Neural crest cell (in vitro differentiated cells): ENCODE data around the gene PABPN1. TPM values are rescaled to one million over a fixed set of nuclear protein-coding genes. Genes with fewer than 3 reads are reported as not detected.

Experiments used
- DNase-seq: peaks from one replicate; pipeline ENCODE4 v3.0.0; 2021; ENCODE audit warnings: low read depth, mixed read lengths, low spot score
- H3K27ac Mint-ChIP-seq: one replicate; pipeline ENCODE4 v1.8.0; 2021; ENCODE audit warnings: mild to moderate bottlenecking, mixed read lengths; ENCODE audit not compliant: unreplicated experiment
- H3K27me3 Mint-ChIP-seq: 2 replicates; pipeline ENCODE4 v1.8.0; 2021; ENCODE audit warnings: low read depth, mild to moderate bottlenecking, mixed read lengths
- H3K36me3 Mint-ChIP-seq: 2 replicates; pipeline ENCODE4 v1.8.0; 2021; ENCODE audit warnings: low read depth, mild to moderate bottlenecking, mixed read lengths
- H3K4me1 Mint-ChIP-seq: 2 replicates; pipeline ENCODE4 v1.8.0; 2021; ENCODE audit warnings: mixed read lengths
- H3K4me3 Mint-ChIP-seq: one replicate; pipeline ENCODE4 v1.8.0; 2021; ENCODE audit warnings: mild to moderate bottlenecking, mixed read lengths
- H3K9me3 Mint-ChIP-seq: 2 replicates; pipeline ENCODE4 v1.8.0; 2021; ENCODE audit warnings: mixed read lengths
- total RNA-seq: library from RNA; stranded (reverse); gene quantifications from 2 replicates; pipeline ENCODE4 v1.2.1, GENCODE V29; 2021
- TF ChIP-seq, protein P1 (sequence below): fragments of 200-600 bp; sonication (generic); conservative IDR thresholded peaks from 2 replicates; pipeline ENCODE4 v1.5.0; 2021; ENCODE audit warnings: antibody characterized with exemption, mild to moderate bottlenecking

Gene PABPN1
- total RNA-seq, 1 donor from 2014 or later, result 379 TPM

DNA sequence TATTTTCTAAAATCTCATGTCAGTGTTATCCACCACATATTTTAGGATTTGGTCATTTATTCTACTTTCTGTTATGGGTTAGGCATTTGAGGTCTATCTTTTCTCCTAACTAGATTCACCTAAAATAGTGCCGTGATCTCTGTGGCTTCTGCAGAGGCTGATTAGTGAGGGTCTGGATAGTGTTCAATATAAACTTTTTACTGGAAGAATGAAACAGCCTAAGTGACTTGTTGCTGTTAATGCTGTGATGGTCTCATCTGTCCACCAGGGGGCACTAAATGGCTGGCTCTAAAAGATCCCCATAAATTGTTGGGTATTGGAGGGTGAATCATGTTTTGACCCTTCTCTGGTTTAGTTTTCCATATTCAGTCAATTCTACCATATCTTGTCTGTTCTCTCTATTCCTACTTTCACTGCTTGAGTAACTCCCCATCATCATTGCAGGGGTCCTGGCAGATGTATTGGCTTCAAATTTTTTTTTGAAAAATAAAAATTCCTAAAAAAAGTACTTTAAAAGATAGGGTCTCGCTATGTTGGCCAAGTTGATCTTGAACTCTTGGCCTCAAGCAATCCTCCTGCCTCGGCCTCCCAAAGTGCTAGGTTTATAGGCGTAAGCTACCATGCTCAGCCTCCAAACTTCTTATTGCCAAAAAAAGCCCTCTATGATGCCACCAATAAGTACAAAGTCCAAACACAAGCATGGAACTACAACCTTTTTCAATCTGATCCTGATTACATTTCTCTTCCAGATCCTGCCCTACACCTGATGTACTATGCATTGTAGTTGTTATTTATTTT, 6.9 kb downstream of the PABPN1 start:
- Mint-ChIP-seq H3K36me3 (peaks cover 6% of the 10 kb centered on the region), H3K27me3 (no peaks in the 10 kb centered on the region), H3K4me1 (peaks cover 8% of the 10 kb centered on the region), H3K4me3 (peak overlapping the region; percentile 80), H3K9me3 (no peaks in the 10 kb centered on the region), H3K27ac (no peak overlapping the region)
- peak; percentile 68 for DNase-seq
- TF ChIP-seq, protein P1, sequence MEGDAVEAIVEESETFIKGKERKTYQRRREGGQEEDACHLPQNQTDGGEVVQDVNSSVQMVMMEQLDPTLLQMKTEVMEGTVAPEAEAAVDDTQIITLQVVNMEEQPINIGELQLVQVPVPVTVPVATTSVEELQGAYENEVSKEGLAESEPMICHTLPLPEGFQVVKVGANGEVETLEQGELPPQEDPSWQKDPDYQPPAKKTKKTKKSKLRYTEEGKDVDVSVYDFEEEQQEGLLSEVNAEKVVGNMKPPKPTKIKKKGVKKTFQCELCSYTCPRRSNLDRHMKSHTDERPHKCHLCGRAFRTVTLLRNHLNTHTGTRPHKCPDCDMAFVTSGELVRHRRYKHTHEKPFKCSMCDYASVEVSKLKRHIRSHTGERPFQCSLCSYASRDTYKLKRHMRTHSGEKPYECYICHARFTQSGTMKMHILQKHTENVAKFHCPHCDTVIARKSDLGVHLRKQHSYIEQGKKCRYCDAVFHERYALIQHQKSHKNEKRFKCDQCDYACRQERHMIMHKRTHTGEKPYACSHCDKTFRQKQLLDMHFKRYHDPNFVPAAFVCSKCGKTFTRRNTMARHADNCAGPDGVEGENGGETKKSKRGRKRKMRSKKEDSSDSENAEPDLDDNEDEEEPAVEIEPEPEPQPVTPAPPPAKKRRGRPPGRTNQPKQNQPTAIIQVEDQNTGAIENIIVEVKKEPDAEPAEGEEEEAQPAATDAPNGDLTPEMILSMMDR, result peak; percentile 94

DNA sequence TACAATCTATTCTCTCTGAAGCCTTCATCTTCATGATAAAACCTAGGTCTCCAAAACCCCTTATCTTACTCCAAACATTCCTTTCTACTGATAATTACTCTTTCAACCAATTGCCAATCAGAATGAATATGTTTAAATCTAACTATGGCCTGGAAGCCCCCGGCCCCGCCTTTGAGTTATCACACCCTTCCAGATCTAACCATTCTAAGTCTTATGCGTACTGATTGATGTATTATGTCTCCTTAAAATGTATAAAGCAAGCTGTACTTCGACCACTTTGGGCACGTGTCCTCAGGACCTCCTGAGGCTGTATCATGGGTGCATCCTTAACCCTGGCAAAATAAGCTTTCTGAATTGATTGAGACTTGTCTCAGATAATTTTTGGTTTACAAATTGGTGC, 14.4 kb downstream of the PABPN1 start:
- Mint-ChIP-seq H3K27me3 (peaks cover 7% of the 10 kb centered on the region), H3K4me3 (no peak overlapping the region), H3K9me3 (peaks cover 9% of the 10 kb centered on the region), H3K36me3 (peaks cover 3% of the 10 kb centered on the region), H3K4me1 (no peaks in the 10 kb centered on the region), H3K27ac (no peak overlapping the region)
- no peak for DNase-seq
- TF ChIP-seq, protein P1, result no peak

- TF ChIP-seq, protein P1, result no peak
- Mint-ChIP-seq H3K9me3 (peaks cover 12% of the 10 kb centered on the region), H3K4me1 (no peaks in the 10 kb centered on the region), H3K4me3 (no peak overlapping the region), H3K27ac (no peak overlapping the region), H3K36me3 (peaks cover 3% of the 10 kb centered on the region), H3K27me3 (peaks cover 7% of the 10 kb centered on the region)
- DNase-seq, result no peak
These were observed 18.4 kb downstream of the PABPN1 start for GRCh38 chr14:23339506-23340268.

- TF ChIP-seq, protein P1, result peak; percentile 25
- DNase-seq, result no peak
- Mint-ChIP-seq H3K4me3 (no peak overlapping the region), H3K9me3 (peaks cover 6% of the 10 kb centered on the region), H3K27me3 (no peaks in the 10 kb centered on the region), H3K4me1 (no peaks in the 10 kb centered on the region), H3K27ac (no peak overlapping the region), H3K36me3 (peaks cover under 1% of the 10 kb centered on the region)
These were observed 23.2 kb downstream of the PABPN1 start for GRCh38 chr14:23344481-23344880.

GRCh38 chr14:23345987-23346692, 24.9 kb downstream of the PABPN1 start:
- Mint-ChIP-seq H3K27me3 (peaks cover 11% of the 10 kb centered on the region), H3K27ac (no peak overlapping the region), H3K4me3 (peak overlapping the region; percentile 6), H3K9me3 (peaks cover 12% of the 10 kb centered on the region), H3K36me3 (peaks cover 9% of the 10 kb centered on the region), H3K4me1 (peaks cover 10% of the 10 kb centered on the region)
- TF ChIP-seq, protein P1, result peak; percentile 32
- DNase-seq, result no peak
